HL-60 (cell line): ENCODE data around the gene SLC22A2.

Experiments used
- CTCF ChIP-seq: IDR thresholded peaks from one replicate; pipeline ENCODE4 v1.5.1; 2011; ENCODE audit warnings: low read length, control low read depth, inconsistent platforms; ENCODE audit not compliant: insufficient read depth
- GABPA ChIP-seq: IDR thresholded peaks from 2 replicates; pipeline ENCODE4 v1.6.1; 2012; ENCODE audit warnings: low read depth
- POLR2AphosphoS5 ChIP-seq: IDR thresholded peaks from 2 replicates; pipeline ENCODE4 v1.6.1; 2012; ENCODE audit warnings: low read depth
- REST ChIP-seq: IDR thresholded peaks from 2 replicates; pipeline ENCODE4 v1.6.1; 2012; ENCODE audit warnings: low read depth; ENCODE audit not compliant: insufficient replicate concordance

- TF ChIP-seq CTCF, result no peak
- TF ChIP-seq REST, result no peak
- TF ChIP-seq POLR2AphosphoS5, result no peak
- TF ChIP-seq GABPA, result no peak
These were observed 4.9 kb downstream of the SLC22A2 start for GRCh38 chr6:160253714-160254113.
